Chondrocyte (in vitro differentiated cells): Measurements from ENCODE around the gene CNST. TPM values are rescaled to one million over a fixed set of nuclear protein-coding genes. Genes with fewer than 3 reads are reported as not detected.
"Not testable (repeated sequence)": the region's sequence is repeated elsewhere in the genome, so short reads cannot be mapped to it uniquely, and the experiment has no call there.

Source experiments
- DNase-seq: peaks from one replicate; pipeline ENCODE4 v3.0.0; 2021; ENCODE audit warnings: mixed read lengths, low spot score
- H3K27ac Mint-ChIP-seq: one replicate; pipeline ENCODE4 v1.8.0; 2021; ENCODE audit warnings: mild to moderate bottlenecking, moderate library complexity, mixed read lengths; ENCODE audit not compliant: unreplicated experiment
- H3K27me3 Mint-ChIP-seq: 2 replicates; pipeline ENCODE4 v1.8.0; 2021; ENCODE audit warnings: low read depth, mixed read lengths
- H3K36me3 Mint-ChIP-seq: 2 replicates; pipeline ENCODE4 v1.8.0; 2021; ENCODE audit warnings: low read depth, mixed read lengths
- H3K4me1 Mint-ChIP-seq: 2 replicates; pipeline ENCODE4 v1.8.0; 2021; ENCODE audit warnings: low read depth, mild to moderate bottlenecking, mixed read lengths
- H3K4me3 Mint-ChIP-seq: one replicate; pipeline ENCODE4 v1.8.0; 2021; ENCODE audit warnings: mild to moderate bottlenecking, moderate library complexity, mixed read lengths; ENCODE audit not compliant: unreplicated experiment
- H3K9me3 Mint-ChIP-seq: 2 replicates; pipeline ENCODE4 v1.8.0; 2021; ENCODE audit warnings: low read depth, mixed read lengths
- CTCF ChIP-seq: fragments of 200-600 bp; sonication (generic); IDR thresholded peaks from 2 replicates; pipeline ENCODE4 v1.5.0; 2021; ENCODE audit warnings: antibody characterized with exemption, mild to moderate bottlenecking, moderate library complexity
- total RNA-seq: library from RNA; stranded (reverse); gene quantifications from 3 replicates; pipeline ENCODE4 v1.2.1, GENCODE V29; 2021

The CNST gene
- total RNA-seq, 1 donor from 2014 or later, result 22.3 TPM

- H3K27me3 Mint-ChIP-seq, result no peaks in the 10 kb centered on the region
- no peak overlapping the region for H3K4me3 Mint-ChIP-seq
Observed at GRCh38 chr1:246597340-246597739, 31.1 kb downstream of the CNST start.

GRCh38 chr1:246597971-246598370 lies 31.7 kb downstream of the CNST start:
- peaks cover 4% of the 10 kb centered on the region for H3K36me3 Mint-ChIP-seq
- H3K9me3 Mint-ChIP-seq, result no peaks in the 10 kb centered on the region
- no peak for DNase-seq
- no peak for TF ChIP-seq CTCF
- no peaks in the 10 kb centered on the region for H3K27me3 Mint-ChIP-seq
- H3K4me3 Mint-ChIP-seq, result no peak overlapping the region
- H3K4me1 Mint-ChIP-seq, result peaks cover 32% of the 10 kb centered on the region
- no peak overlapping the region for H3K27ac Mint-ChIP-seq

More at GRCh38 chr1:246597340-246597739, 31.1 kb downstream of the CNST start:
- Mint-ChIP-seq H3K4me1 (peaks cover 38% of the 10 kb centered on the region), H3K27ac (peak overlapping the region; percentile 76), H3K9me3 (no peaks in the 10 kb centered on the region), H3K36me3 (peaks cover 4% of the 10 kb centered on the region)
- no peak for DNase-seq
- TF ChIP-seq CTCF, result no peak

GRCh38 chr1:246599315-246599714 lies 33.1 kb downstream of the CNST start:
- H3K27me3 Mint-ChIP-seq, result no peaks in the 10 kb centered on the region
- H3K4me1 Mint-ChIP-seq, result peaks cover 23% of the 10 kb centered on the region
- H3K4me3 Mint-ChIP-seq, result no peak overlapping the region
- TF ChIP-seq CTCF, result no peak
- H3K36me3 Mint-ChIP-seq, result peaks cover 7% of the 10 kb centered on the region
- no peak overlapping the region for H3K27ac Mint-ChIP-seq
- no peak for DNase-seq
- H3K9me3 Mint-ChIP-seq, result peaks cover 5% of the 10 kb centered on the region

GRCh38 chr1:246600579-246600978 lies 34.3 kb downstream of the CNST start:
- no peak overlapping the region for H3K4me3 Mint-ChIP-seq
- peaks cover 5% of the 10 kb centered on the region for H3K9me3 Mint-ChIP-seq
- no peak for TF ChIP-seq CTCF
- no peak for DNase-seq
- H3K27ac Mint-ChIP-seq, result no peak overlapping the region
- H3K27me3 Mint-ChIP-seq, result no peaks in the 10 kb centered on the region
- H3K4me1 Mint-ChIP-seq, result peaks cover 12% of the 10 kb centered on the region
- peaks cover 7% of the 10 kb centered on the region for H3K36me3 Mint-ChIP-seq

GRCh38 chr1:246602194-246602593 lies 35.9 kb downstream of the CNST start:
- no peak for TF ChIP-seq CTCF
- Mint-ChIP-seq H3K4me1 (peaks cover 5% of the 10 kb centered on the region), H3K27me3 (no peaks in the 10 kb centered on the region), H3K4me3 (no peak overlapping the region), H3K27ac (no peak overlapping the region), H3K36me3 (peaks cover 4% of the 10 kb centered on the region), H3K9me3 (peaks cover 5% of the 10 kb centered on the region)
- no peak for DNase-seq

GRCh38 chr1:246605231-246605630 lies 39.0 kb downstream of the CNST start:
- H3K9me3 Mint-ChIP-seq, H3K36me3 Mint-ChIP-seq, H3K27me3 Mint-ChIP-seq: not testable (repeated sequence)

More at GRCh38 chr1:246605231-246605630, 39.0 kb downstream of the CNST start:
- H3K4me1 Mint-ChIP-seq, result peaks cover 20% of the 10 kb centered on the region
- not testable (repeated sequence) for H3K27ac Mint-ChIP-seq, DNase-seq, H3K4me3 Mint-ChIP-seq
